GM12872 (cell line): ENCODE results near the gene MBD5.

Source experiments
- CTCF ChIP-seq: IDR thresholded peaks from 3 replicates; pipeline ENCODE4 v1.5.1; 2011; ENCODE audit warnings: low read depth, mild to moderate bottlenecking, low read length, moderate library complexity; ENCODE audit not compliant: insufficient read depth

Gene MBD5

GRCh38 chr2:148028781-148029180 lies 7.9 kb downstream of the MBD5 start:
- no peak for TF ChIP-seq CTCF

DNA sequence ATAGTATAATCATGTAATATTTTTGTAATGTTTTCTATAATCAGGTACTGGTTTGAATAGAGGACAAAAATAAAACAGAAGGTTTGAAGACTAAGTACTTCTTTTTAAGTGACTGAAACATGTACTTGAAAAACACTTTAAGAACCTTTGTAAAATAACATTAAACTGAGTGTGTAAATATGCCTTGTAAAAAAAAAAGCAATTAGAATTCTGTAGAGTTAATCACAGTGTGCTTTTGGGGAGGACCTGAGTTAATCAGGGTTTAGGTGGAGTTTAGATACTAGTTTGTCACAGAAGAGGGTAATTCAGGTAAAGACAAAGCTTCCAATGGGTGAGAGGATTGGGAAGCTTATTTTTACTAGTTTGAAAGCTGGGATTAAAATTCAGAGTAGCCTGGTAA lies 10.3 kb downstream of the MBD5 start:
- TF ChIP-seq CTCF = no peak

DNA sequence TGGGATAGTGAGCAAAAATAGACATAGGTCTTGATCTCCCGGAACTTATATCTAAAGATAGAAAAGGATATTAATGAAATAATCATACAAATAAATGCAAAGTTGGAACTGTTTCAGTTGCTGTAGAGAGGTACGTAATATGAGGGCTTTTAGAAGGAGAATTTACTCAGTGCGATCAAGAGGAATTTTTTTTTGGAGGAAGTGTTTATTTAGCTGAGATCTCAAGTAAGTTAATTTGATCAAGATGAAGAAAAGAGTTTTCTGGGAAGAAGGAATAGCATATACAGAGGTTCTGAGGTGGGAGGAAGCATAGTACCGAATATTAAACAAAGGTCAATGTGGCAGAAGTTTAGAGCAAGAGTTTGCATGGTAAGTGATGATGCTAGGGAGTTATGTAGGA lies 11.3 kb downstream of the MBD5 start:
- no peak for TF ChIP-seq CTCF

DNA sequence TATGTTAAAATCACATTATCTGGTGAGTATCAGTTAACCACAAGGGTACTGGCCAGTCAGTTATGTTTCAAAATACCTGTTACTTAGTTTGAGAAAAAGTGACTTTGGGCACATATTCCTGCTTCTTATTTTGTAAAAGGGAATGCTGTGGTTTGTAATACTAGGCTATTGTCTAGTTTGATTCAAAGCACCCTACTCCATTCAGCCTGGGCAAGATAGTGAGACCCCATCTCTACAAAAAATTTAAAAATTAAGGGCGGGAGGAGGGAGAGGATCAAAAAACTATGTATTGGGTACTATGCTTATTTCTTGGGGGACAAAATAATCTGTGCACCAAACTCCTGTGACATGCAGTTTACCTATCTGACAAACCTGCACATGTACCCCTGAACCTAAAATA lies 18.9 kb downstream of the MBD5 start:
- TF ChIP-seq CTCF = no peak

DNA sequence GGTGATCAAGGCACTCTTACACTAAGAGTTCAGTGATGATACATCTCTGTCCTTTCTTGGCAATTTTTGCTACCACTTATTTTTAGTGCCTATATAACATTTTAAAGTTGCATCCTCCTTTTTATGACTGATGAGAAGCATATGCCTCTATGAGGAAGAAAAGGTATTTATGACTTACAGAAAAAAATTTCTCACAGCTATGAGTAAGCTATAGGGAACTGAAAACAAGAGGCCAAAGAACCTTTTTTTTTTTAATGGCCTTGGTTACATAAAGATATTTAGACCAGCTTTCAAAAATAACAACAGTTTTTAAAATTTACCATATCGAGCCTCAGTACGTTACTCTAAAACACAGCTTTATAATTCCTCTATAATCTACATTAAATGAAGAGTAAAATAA lies 21.3 kb downstream of the MBD5 start:
- no peak for TF ChIP-seq CTCF

- TF ChIP-seq CTCF = no peak
Measured at GRCh38 chr2:148044322-148044721, 23.4 kb downstream of the MBD5 start.

DNA sequence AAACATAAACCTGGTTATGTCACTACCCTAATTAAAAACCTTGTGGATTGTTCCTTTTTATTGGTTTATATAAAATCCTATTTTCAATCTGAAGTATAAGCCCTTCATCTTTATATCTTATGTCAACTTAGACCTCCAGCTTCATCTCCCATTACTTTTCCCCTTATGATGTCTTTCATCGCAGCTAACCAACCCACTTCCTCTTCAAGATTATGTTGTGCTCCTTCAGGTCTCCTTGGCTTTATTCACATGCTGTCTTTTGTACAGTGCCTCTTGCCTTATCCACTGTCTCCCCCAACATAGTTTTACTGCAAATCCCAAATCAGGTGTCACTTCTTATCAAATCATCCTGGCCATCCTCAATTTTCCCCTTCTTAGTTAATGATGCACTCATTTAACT lies 25.9 kb downstream of the MBD5 start:
- no peak for TF ChIP-seq CTCF

GRCh38 chr2:148048475-148049221 lies 27.8 kb downstream of the MBD5 start:
- no peak for TF ChIP-seq CTCF
